K562 (cell line): ENCODE results near the gene RAB25. TPM values are rescaled to one million over a fixed set of nuclear protein-coding genes. Genes with fewer than 3 reads are reported as not detected.

Source experiments
- ATF1 ChIP-seq, 2 experiments: fragments of 450-650 bp in 1 of 2; IDR thresholded peaks; 2 replicates each; pipeline ENCODE4 v1.6.1; 2016; ENCODE audit warnings: missing compliant biosample characterization in 1 of 2, missing genetic modification characterization in 1 of 2
- HMGN3 ChIP-seq: IDR thresholded peaks from 2 replicates; pipeline ENCODE4 v1.6.1; 2011; ENCODE audit warnings: borderline replicate concordance, low read depth, mild to moderate bottlenecking, mixed read lengths, low read length; ENCODE audit not compliant: insufficient read length; ENCODE audit errors: extremely low read depth
- HOXB6 ChIP-seq: fragments of 250-450 bp; sonication (Bioruptor Pico); IDR thresholded peaks from 2 replicates; pipeline ENCODE4 v1.5.1; 2022; ENCODE audit warnings: mild to moderate bottlenecking, borderline replicate concordance
- KAT7 ChIP-seq: sonication (generic); formaldehyde crosslinking; IDR thresholded peaks from 2 replicates; pipeline ENCODE4 v1.8.0; 2022; ENCODE audit warnings: missing genetic modification reagents, mild to moderate bottlenecking, borderline replicate concordance
- LEF1 ChIP-seq: fragments of 450-650 bp; IDR thresholded peaks from 2 replicates; pipeline ENCODE4 v1.6.1; 2016; ENCODE audit warnings: mild to moderate bottlenecking
- POLR2AphosphoS5 ChIP-seq: IDR thresholded peaks from 2 replicates; pipeline ENCODE4 v1.6.1; 2011; ENCODE audit warnings: mild to moderate bottlenecking, low read depth, low read length, moderate library complexity; ENCODE audit not compliant: control insufficient read depth, insufficient read depth
- SAFB ChIP-seq: fragments of 200-400 bp; formaldehyde crosslinking; IDR thresholded peaks from 2 replicates; pipeline ENCODE4 v1.6.1; 2017; ENCODE audit warnings: low read depth, low read length, borderline replicate concordance
- SAP30 ChIP-seq: fragments of 200-600 bp; sonication (generic); IDR thresholded peaks from 2 replicates; pipeline ENCODE4 v1.6.1; 2012; ENCODE audit warnings: borderline replicate concordance, low read depth, mild to moderate bottlenecking, moderate library complexity, low read length, control low read depth, inconsistent platforms; ENCODE audit not compliant: insufficient read depth, poor library complexity, severe bottlenecking
- STAT5A ChIP-seq: IDR thresholded peaks from 2 replicates; pipeline ENCODE4 v1.6.1; 2012; ENCODE audit warnings: low read length, inconsistent platforms, borderline replicate concordance
- TAL1 ChIP-seq: fragments of 450-650 bp; IDR thresholded peaks from 2 replicates; pipeline ENCODE4 v1.6.1; 2016; ENCODE audit warnings: mild to moderate bottlenecking
- ZNF507 ChIP-seq: conservative IDR thresholded peaks from 2 replicates; pipeline ENCODE4 v1.6.1; 2017; ENCODE audit warnings: missing genetic modification characterization, missing compliant biosample characterization
- polyA plus RNA-seq, 8 experiments: library from polyadenylated mRNA; depleted of rRNA in 4 of 8; stranded (reverse) in 5 of 8; unstranded in 3 of 8; fragments of >200 nt; fragmentation: Nextera tagmentation in 2 of 8; fragmentation: Illumina TruSeq in 1 of 8; extraction: Ambion mirVana in 2 of 8; extraction: Trizol in 1 of 8; gene quantifications; 2 replicates each; pipeline versions ENCODE4 v1.2.1 to v1.2.3, GENCODE V29; 2011 to 2014; ENCODE audit warnings: inconsistent platforms in 1 of 8, missing spikeins in 1 of 8
- total RNA-seq, 7 experiments: library from RNA; depleted of rRNA in 6 of 7; stranded (reverse); fragments of >200 nt in 6 of 7; fragmentation: Illumina TruSeq in 2 of 7; extraction: Trizol in 2 of 7; gene quantifications; 2 replicates each; pipeline versions ENCODE4 v1.2.1 to v1.2.3, GENCODE V29; 2011 to 2021; ENCODE audit warnings: low replicate concordance in 1 of 7
- TF ChIP-seq, protein P1 (sequence below): fragments of 250-450 bp; sonication (Bioruptor Pico); IDR thresholded peaks from 2 replicates; pipeline ENCODE4 v1.8.0; 2022; ENCODE audit warnings: moderate library complexity, mild to moderate bottlenecking, inconsistent platforms
- TF ChIP-seq, protein P2 (sequence below): fragments of 150-350 bp; IDR thresholded peaks from 2 replicates; pipeline ENCODE4 v1.6.1; 2014; ENCODE audit warnings: low read depth, mild to moderate bottlenecking, low read length, borderline replicate concordance
- TF ChIP-seq, protein P3 (sequence below): fragments of 450-650 bp; IDR thresholded peaks from 2 replicates; pipeline ENCODE4 v1.6.1; 2016; ENCODE audit warnings: low read depth, mild to moderate bottlenecking, moderate library complexity
- TF ChIP-seq, protein P4 (sequence below): fragments of 250-450 bp; sonication (Bioruptor Pico); IDR thresholded peaks from 2 replicates; pipeline ENCODE4 v1.8.0; 2022; ENCODE audit warnings: moderate library complexity, mild to moderate bottlenecking, inconsistent platforms
- TF ChIP-seq, protein P5 (sequence below): fragments of 450-650 bp; IDR thresholded peaks from 2 replicates; pipeline ENCODE4 v1.6.1; 2016
- TF ChIP-seq, protein P6 (sequence below): fragments of 250-450 bp; sonication (Bioruptor Pico); IDR thresholded peaks from 2 replicates; pipeline ENCODE4 v1.8.0; 2022; ENCODE audit warnings: inconsistent platforms

Gene RAB25
- total and polyA plus RNA-seq, 9 of the 15 experiments (the other 6 are each of a cell fraction or from before 2014, with no cell fraction given) = 0.10 to 0.27 (median 0.13) TPM; not detected in 6

DNA sequence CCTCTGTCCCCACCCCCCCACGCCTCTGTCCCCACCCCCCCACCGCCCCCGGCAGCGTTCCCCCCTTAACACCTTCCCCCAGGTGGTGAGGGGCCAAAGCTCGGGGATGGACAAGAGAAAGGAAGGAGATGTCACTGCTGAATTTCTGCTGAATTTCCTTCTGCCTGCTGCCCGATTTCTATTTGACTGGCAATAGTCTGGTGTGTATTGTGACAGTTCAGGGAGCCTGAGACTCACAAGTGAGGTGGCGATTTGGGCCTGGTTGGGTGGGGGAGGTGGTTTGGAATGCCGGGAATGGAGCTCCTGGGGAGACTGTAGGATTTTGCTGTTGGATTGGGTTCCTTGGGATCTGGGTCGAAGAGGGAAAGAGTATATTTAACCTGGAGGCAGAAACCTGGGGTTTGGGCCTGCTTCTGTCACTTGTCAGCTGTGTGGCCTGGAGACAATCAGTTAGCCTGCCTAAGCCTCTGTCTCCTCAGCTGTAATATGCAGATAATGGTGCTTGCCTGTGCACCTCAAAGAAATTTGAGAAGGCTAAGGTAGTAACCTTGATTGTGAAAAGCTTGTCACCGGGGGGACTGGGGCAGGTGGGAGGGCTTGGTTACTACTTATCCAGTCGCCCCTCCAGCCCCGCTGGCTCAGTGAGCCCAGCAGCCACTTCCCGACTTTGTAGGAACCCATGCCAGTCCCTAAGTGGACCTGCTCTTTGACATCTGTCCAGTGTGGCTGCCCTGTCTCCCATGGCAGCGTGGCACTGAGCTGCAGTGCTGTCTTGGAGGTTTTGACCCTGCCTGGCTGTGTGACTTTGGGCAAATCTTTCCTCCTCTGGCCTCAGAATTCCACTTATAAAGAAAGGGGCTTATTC, 45.9 kb downstream of the RAB25 start (continued):
- TF ChIP-seq, protein P1, sequence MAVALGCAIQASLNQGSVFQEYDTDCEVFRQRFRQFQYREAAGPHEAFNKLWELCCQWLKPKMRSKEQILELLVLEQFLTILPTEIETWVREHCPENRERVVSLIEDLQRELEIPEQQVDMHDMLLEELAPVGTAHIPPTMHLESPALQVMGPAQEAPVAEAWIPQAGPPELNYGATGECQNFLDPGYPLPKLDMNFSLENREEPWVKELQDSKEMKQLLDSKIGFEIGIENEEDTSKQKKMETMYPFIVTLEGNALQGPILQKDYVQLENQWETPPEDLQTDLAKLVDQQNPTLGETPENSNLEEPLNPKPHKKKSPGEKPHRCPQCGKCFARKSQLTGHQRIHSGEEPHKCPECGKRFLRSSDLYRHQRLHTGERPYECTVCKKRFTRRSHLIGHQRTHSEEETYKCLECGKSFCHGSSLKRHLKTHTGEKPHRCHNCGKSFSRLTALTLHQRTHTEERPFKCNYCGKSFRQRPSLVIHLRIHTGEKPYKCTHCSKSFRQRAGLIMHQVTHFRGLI (CRISPR knock-in tag) = no peak
- no peak for TF ChIP-seq SAP30
- TF ChIP-seq ATF1 (CRISPR knock-in tag; IDR thresholded peaks at IDR 0.05) = no peak
- no peak for TF ChIP-seq ATF1 (tag; IDR thresholded peaks at IDR 0.05)
- TF ChIP-seq KAT7 (CRISPR knock-in tag) = 0 out of 2 replicates have a peak, but pooled peaks have one; percentile 19
- TF ChIP-seq, protein P2, sequence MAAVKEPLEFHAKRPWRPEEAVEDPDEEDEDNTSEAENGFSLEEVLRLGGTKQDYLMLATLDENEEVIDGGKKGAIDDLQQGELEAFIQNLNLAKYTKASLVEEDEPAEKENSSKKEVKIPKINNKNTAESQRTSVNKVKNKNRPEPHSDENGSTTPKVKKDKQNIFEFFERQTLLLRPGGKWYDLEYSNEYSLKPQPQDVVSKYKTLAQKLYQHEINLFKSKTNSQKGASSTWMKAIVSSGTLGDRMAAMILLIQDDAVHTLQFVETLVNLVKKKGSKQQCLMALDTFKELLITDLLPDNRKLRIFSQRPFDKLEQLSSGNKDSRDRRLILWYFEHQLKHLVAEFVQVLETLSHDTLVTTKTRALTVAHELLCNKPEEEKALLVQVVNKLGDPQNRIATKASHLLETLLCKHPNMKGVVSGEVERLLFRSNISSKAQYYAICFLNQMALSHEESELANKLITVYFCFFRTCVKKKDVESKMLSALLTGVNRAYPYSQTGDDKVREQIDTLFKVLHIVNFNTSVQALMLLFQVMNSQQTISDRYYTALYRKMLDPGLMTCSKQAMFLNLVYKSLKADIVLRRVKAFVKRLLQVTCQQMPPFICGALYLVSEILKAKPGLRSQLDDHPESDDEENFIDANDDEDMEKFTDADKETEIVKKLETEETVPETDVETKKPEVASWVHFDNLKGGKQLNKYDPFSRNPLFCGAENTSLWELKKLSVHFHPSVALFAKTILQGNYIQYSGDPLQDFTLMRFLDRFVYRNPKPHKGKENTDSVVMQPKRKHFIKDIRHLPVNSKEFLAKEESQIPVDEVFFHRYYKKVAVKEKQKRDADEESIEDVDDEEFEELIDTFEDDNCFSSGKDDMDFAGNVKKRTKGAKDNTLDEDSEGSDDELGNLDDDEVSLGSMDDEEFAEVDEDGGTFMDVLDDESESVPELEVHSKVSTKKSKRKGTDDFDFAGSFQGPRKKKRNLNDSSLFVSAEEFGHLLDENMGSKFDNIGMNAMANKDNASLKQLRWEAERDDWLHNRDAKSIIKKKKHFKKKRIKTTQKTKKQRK = no peak
- TF ChIP-seq HMGN3 = no peak
- peak; percentile 47; the same call in 1 of the 2 replicates for TF ChIP-seq TAL1
- no peak for TF ChIP-seq STAT5A
- TF ChIP-seq LEF1 = peak; percentile 52; the same call in 1 of the 2 replicates
- TF ChIP-seq ZNF507 (tag) = no peak
- no peak for TF ChIP-seq SAFB
- TF ChIP-seq, protein P3, sequence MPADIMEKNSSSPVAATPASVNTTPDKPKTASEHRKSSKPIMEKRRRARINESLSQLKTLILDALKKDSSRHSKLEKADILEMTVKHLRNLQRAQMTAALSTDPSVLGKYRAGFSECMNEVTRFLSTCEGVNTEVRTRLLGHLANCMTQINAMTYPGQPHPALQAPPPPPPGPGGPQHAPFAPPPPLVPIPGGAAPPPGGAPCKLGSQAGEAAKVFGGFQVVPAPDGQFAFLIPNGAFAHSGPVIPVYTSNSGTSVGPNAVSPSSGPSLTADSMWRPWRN = no peak
- TF ChIP-seq, protein P4, sequence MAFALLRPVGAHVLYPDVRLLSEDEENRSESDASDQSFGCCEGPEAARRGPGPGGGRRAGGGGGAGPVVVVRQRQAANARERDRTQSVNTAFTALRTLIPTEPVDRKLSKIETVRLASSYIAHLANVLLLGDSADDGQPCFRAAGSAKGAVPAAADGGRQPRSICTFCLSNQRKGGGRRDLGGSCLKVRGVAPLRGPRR (CRISPR knock-in tag) = no peak
- TF ChIP-seq, protein P5, sequence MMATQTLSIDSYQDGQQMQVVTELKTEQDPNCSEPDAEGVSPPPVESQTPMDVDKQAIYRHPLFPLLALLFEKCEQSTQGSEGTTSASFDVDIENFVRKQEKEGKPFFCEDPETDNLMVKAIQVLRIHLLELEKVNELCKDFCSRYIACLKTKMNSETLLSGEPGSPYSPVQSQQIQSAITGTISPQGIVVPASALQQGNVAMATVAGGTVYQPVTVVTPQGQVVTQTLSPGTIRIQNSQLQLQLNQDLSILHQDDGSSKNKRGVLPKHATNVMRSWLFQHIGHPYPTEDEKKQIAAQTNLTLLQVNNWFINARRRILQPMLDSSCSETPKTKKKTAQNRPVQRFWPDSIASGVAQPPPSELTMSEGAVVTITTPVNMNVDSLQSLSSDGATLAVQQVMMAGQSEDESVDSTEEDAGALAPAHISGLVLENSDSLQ = peak; percentile 67
- TF ChIP-seq, protein P6, sequence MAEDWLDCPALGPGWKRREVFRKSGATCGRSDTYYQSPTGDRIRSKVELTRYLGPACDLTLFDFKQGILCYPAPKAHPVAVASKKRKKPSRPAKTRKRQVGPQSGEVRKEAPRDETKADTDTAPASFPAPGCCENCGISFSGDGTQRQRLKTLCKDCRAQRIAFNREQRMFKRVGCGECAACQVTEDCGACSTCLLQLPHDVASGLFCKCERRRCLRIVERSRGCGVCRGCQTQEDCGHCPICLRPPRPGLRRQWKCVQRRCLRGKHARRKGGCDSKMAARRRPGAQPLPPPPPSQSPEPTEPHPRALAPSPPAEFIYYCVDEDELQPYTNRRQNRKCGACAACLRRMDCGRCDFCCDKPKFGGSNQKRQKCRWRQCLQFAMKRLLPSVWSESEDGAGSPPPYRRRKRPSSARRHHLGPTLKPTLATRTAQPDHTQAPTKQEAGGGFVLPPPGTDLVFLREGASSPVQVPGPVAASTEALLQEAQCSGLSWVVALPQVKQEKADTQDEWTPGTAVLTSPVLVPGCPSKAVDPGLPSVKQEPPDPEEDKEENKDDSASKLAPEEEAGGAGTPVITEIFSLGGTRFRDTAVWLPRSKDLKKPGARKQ (CRISPR knock-in tag) = no peak
- TF ChIP-seq POLR2AphosphoS5 = peak; percentile 46; the same call in 1 of the 2 replicates
- TF ChIP-seq HOXB6 = no peak
